ENCODE measurements around the gene SP5.
"Not testable (repeated sequence)": the region's sequence is repeated elsewhere in the genome, so short reads cannot be mapped to it uniquely, and the experiment has no call there.

SP5 gene

DNA sequence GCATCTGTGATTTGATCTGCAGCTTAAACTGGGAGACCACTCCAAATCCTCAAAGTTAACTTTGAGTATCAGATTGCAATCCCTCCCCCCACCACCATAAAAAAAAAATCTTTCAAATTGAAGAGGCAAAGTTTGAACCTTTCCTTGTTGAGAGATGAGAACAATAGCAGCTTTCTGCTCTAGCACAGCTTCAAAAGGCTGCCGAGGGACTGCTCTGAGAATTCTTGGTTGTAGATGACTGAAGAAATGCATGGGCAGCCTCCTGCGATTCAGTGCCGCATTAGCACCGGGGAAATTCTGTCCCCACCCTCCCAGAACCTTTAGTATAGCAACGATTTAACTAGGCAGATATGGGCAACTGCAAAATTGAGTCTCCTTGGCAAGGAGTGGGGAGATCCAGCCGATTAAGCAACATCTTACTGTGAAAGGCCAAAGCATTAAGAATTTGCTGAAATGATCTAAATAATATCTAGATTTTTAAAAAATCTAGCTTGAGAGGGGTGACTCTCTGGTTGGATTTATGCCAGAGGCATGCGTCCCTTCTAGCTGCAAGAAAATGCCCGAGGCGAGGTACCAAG is 3.9 kb upstream of the SP5 start:
- DNase-seq (ENCODE audit: low spot score) = no peak

DNA sequence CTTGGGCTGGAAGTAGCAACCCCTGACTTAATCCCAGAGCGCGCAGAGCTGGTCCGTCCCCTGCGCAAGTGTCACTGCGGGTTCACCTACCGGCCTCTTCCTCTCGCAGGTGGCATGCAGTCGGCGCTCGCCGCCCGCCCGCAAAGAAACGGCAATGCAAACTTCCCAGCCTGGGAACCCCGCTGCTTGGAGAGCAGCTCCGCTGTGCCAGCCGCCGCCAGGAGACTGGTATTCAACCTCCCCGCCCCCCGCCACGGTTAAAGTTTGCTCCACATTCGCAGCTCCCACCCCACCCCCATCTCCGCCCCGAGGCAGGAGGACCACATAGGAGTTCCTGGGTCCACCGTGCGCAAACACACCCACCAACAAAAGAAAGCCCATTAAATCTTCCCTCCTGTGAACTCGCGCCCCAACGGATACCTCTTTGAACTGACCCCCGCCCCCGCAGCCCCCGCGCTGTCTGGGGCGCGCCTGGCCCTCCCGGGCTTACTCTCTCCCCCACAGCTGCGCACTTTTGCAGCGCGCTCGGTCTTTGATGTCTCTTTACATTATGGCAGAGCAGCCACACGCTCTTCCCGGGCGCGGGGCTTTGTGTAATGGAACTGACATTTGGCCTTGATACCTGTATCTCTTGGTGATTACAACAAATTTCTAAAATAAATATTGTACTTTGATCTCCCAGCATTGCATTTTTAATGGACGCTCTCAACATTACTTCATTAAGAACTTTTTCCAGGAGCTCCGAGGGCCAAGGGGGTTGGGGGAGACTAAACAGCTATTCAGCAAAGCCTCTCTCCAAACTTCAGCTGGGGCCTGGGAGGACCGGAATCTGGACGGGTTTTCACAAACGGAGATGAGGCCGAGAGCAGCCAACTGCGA is 3.1 kb upstream of the SP5 start:
- DNase-seq (ENCODE audit: low spot score) = no peak

DNA sequence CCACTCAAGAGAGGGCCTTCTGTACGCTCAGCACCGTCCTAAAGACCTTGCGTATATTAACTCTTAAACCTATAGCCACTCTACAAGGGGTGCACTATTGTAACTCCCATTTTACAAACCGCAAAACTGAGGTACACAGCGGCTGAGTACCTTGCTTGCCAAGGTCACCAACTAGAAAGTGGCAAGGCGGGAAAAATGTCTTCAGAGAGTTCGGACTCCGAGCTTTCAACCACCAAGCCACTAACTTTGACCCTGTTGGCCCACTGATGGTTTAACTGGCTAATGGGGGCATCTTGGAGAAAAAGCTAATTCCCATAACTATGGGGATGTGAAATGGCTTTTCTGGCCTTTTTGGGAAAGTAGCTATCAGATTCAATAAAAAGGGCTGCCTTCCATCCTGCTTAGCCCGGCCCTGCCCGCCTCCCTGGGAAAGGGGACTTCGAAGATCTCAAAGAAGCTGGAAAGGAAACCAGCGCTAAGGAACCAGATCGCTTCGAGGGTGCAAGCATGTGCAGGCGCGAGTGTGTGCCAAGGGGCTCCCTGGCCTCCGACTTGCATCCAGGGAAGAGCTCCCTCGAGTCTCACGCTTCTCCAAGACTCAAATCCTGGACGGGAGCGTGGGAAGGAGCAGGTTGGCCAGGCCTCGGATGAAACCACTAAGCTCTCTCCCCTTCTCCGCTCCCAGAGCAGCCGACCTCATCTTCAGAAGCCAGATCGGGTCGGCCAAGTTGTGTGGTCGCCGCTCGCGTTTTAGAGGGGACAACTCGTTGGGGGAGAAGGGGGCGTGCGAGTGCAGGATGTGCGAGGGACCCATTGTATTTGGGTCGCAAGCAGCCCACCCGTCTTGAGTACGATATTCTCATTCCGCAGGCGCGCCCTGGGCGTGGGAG is 2.2 kb upstream of the SP5 start:
- DNase-seq (ENCODE audit: low spot score) = no peak

DNA sequence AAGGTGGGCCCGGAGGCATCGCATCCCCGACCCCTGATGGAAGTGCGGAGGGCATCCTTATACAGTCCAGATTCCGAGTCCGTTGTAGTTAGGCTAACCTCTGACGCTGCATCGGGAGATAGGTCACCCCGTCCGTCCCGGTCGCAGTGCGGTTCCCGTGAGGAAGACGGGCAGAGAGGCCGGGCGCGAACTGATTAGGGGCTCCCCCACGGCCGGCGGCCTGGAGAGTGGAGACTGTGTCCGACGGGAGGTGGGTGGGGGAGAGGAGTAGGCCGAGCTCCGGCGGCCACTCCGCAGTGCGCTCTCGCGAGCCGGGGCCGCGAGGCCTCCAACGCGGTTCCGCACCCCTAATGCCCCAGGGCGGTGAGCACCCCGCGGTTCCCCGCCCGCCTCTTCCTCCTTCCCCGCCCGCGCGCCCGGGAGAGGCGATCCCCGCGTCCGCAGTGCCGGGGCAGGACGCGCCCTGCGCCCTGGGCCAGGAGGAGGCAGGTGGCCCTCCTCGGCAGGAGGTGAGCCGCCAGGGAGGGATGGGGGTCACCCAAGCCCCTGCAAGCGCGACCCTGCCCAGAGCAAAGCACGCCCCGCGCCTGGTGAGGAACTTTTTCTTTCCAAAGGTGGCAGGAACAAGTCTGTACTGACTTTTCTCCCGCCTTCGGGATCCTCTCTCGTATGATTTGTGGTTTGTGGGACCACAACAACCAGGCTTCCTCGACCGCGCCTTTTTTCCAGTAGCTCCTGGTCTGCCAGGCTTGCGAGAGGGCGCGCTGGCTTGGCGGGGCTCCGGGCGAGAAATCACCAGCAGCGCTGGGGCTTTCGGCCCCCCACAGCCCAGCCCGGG is 1.4 kb upstream of the SP5 start:
- no peak for DNase-seq (ENCODE audit: low spot score)

DNA sequence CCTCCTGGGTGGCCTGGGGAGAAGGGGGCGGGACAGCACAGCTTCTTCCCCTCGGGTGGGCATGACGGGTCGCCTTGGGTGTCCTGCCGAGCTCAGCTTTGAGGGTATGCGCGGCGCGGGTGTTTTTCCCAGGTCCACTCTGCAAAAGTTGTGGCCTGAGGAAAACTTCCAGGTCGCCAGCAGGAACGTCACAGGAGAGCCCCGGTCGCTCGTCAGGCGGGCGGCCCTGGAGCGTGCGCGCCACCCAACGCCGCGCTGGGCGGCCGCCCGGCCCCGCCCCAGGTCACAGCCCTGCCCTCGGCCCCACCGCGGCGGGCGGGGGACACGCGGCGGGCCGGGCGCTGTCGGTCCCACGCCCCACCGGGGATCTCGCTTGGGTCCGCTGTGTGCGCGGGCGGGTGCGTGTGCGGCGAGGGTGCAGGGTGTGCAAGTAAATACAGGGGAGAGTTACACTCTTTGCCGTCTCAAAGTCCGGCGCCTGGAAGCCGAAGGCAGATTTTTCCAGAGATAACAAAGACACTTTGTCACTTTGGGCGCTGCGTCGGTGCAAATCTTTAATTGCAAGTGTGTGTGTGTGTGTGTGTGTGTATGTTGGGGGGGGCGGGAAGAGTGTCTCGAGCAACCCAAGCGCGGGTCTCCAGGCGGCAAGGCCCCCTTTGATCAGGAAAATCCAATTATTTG is 616 bp upstream of the SP5 start:
- DNase-seq (ENCODE audit: low spot score) = no peak

DNA sequence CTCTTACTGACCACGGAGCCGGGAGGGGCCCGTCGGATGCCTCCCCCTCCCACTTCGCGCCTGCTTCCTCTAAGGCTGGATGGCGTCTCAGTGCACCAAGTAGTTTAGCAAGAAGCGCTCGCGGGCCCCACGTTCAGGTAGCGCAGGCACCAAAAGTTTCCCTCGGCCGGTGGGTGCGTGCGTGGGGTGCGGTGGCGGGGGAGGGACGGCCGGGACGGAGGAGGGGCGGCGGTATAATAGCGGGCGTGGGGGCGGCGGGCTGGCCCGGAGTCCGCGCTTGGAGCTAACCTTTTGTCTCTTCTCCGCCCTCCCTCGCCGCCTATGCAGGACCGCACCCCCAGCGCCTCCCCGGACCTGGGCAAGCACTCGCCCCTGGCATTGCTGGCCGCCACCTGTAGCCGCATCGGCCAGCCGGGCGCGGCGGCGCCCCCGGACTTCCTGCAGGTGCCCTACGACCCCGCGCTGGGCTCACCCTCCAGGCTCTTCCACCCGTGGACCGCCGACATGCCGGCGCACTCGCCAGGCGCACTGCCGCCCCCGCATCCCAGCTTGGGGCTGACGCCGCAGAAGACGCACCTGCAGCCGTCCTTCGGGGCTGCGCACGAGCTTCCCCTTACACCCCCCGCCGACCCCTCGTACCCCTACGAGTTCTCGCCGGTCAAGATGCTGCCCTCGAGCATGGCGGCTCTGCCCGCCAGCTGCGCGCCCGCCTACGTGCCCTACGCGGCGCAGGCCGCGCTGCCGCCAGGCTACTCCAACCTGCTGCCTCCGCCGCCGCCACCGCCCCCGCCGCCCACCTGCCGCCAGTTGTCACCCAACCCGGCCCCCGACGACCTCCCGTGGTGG is 1.0 kb downstream of the SP5 start:
- no peak for DNase-seq (ENCODE audit: low spot score)

DNA sequence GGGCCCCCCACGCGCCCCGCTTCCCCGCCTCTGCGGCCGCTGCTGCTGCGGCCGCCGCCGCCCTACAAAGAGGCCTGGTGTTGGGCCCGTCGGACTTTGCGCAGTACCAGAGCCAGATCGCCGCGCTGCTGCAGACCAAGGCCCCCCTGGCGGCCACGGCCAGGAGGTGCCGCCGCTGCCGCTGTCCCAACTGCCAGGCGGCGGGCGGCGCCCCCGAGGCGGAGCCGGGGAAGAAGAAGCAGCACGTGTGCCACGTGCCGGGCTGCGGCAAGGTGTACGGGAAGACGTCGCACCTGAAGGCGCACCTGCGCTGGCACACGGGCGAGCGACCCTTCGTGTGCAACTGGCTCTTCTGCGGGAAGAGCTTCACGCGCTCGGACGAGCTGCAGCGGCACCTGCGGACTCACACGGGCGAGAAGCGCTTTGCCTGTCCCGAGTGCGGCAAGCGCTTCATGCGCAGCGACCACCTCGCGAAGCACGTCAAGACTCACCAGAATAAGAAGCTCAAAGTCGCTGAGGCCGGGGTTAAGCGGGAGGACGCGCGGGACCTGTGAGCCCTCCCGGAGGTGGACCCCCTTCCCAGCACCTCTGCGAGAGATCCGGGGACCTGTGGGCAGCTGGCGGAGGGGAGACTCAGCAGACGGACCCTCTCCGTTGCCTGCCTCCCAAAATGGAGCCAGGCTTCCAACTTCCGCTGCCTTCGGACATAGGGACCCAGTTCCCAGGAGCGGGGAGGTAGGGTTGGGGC is 1.9 kb downstream of the SP5 start:
- DNase-seq (ENCODE audit: low spot score) = no peak

DNA sequence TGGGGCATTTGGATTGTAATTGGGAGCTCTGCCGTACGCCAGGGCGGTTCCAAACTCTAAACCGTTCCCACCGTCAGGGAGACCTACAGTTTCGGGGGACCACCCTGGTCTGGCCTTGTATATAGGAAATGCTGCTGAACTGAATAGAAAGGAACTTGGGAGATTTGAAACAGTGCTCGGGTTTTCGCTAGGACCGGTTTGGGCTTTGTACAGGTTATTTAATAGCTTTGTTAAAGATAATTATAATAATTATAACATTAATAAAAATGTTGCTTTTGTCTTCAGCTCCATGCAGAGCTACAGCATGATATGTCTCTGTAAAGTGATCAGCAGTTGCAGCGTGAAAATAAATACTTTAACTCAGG is 2.4 kb downstream of the SP5 start:
- DNase-seq (ENCODE audit: low spot score) = no peak

DNA sequence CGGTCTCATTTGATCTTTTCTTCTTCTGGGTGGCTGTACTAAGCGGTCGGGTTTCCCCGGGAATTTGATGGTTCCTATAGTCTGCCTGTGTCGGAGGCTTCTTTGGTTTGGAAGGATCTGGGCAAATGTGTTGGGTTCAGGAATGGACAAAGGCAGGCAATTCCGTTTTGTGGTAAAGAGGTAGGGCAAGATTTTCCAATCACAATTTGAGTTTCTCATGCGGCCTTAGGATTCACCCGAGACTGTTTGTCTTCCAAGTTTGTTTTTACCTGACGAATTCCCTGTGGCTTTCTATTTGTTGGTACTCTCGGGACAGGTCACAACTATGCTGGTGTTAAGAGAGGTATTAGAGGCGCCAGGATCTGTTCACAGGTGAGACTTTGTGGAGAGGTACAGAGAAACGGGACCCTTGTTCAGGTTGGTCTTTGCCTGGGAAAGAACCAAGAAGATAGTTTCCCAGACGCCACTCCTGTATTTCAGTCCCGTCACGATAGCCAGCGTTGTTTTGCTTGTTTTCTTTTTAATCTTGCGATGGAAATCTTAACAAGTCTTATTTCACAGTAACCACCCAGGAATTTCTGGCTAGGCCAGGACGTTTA is 3.0 kb downstream of the SP5 start:
- DNase-seq (ENCODE audit: low spot score) = no peak

DNA sequence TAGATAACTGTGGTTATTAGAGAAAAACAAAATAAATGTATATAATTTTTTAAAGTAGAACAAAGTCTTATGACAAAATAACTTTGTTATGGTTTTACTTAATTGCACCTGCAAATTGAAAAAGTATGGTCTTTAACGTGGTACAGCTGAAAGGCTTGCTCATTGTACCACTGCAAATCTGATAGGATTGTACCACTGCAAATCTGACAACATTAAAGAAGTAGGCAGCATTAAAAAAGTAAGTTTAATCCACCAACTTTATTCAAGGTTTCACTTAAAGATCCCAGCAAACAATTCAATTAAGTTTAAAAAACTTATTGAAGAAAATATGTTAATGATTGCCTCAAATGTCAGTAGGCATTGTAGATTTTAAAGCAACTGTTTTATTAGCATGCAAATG is 4.7 kb downstream of the SP5 start:
- DNase-seq (ENCODE audit: low spot score) = no peak

DNA sequence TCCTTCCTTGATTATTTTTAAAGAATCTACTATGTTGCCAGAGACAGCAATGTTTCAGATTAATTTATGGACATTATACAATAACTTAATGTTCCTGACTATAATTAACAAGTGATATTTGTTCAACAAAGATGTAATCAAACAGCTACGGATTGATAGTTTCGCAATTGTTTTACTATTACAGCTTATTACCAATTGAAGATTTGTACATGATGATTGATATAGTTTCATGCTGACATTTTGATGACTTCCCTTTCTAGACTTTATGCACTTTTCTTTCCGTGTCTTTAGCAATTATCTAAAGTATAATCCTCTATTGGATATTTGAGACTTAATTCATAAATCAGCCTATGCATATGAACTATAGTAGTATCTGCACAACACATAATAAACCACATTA is 6.5 kb downstream of the SP5 start:
- DNase-seq (ENCODE audit: low spot score) = no peak

DNA sequence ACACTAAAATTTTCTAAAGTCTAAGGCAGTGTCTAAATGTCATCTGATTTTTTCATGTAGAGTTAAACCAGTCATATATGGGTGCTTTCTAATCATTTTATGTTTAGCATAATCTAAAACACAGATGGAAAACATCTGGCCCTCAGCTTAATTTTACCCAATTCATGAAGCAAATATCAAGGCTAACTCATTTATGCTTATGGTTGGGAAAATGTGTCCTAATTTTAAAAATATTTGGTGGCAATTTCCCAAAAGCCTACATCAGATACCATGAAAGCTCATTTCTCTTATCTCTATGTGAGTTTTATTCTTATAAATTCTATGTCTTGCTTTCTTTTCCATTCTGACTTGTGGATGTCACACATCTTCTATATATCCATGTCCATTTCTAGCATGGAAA is 7.2 kb downstream of the SP5 start:
- DNase-seq (ENCODE audit: low spot score) = no peak

DNA sequence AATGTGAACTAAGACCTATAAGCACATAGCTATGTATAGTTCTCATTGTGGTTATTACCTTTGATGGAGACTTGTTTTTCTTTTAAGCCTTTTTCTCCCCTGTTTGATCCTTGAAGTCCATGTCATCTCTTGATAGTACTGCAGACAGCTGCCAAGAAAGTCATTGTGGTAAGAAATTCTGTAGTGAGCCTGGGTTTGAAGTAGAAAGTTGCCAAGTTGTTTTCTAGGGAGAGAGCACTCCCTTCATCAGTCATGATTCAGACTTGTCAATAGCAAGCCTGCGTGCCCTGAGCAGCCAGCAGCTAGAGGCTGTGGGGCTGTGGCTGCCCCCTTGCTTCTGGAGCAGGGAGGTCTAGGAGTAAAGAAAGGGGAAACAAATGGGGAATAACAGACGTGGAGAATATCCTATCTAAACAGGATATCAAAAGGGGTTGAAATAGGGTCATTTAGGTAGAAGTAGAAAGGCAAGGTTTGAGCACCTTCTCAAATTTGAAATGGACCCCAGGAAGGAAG is 8.4 kb downstream of the SP5 start:
- DNase-seq (ENCODE audit: low spot score) = no peak

DNA sequence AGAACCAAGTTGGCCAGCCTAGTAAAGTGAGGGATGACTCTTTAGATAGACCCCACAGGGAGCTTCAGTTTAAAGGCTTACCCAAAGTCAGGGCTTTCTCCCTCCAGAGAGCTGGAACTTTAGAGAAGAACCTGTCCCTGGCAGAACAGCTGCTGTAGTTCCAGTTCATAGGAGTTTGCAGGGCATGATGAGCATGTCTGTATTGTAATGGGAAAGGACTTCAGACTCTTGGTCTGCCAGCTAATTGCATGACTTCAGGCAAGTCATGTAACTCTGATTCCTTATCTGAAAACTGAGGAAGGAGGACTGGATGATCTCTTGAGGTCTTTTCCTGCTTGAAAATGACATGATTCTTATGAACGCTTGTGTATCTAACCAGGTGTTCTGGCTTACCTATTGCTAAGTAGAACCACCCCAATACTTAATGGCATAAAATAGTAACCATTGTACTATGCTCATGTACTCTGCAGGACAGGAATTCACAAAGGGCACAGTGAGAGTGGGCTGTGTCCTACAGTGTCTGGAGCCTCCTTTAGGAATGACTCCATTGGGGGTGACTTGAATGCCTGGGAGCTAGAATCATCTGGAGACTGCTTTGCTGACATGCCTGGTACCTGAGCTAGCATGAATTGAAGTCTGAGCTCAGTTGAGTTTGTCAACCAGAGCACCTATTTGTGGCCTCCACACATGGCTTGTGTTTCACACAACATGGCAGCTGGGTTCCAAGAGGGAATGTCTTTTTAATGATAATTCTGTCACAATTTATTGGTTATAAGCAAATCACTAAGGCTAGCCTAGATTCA is 18.9 kb downstream of the SP5 start:
- no peak for DNase-seq (ENCODE audit: low spot score)

DNA sequence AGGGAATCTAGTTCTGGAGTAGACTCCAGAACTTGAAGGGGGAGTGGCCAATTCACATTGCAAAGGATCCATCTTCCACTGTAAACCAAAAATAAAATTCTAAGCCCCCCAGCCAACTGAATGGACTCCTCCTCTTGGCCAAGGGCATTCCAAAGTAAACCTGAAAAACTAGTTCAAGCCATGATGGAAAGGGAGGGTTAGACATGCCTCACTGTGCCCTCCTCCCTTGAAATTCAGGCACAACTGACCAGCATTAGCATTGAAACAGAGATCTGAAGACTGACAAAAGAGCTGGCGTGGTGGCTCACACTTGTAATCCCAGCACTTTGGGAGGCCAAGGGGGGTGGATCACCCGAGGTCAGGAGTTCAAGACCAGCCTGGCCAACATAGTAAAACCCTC is 19.5 kb downstream of the SP5 start:
- DNase-seq (ENCODE audit: low spot score) = not testable (repeated sequence)

DNA sequence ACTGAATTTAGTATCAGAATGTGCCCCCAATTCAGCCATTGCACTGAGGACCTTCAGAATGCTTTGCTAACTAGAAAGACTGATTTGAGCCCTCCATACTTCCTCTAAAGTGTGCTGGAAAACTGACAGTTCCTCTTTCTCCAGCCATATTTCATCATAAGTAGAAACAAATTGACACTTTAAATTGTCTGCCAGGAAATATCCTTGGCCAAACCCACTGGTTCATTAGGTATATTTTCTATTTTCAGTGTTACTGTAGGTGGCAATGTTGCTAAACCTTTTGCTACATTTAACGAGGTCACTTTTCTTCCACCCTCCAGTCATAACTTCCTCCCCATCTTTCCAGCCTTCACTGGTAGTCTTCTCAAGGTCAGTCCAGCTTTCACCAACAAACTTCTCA is 21.5 kb downstream of the SP5 start:
- DNase-seq (ENCODE audit: low spot score) = no peak

DNA sequence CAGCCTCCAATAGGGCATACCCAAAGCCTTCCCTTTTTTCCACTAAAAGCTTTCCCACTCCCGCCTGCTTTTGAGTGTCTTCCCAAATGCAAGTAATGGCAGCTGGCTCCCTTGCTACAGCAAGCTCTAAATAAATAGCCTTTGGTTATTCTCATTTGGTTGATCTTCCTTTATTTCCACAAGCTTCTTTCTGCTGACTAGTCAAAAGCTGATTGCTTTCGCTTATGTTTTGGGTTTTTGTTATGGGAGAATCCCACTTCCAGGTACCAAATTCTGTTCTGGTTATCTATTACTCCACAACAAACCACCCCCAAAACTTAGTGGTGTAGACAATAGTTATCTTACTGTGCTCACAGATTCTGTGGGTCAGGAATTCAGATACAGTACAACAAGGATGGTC is 22.3 kb downstream of the SP5 start:
- no peak for DNase-seq (ENCODE audit: low spot score)

DNA sequence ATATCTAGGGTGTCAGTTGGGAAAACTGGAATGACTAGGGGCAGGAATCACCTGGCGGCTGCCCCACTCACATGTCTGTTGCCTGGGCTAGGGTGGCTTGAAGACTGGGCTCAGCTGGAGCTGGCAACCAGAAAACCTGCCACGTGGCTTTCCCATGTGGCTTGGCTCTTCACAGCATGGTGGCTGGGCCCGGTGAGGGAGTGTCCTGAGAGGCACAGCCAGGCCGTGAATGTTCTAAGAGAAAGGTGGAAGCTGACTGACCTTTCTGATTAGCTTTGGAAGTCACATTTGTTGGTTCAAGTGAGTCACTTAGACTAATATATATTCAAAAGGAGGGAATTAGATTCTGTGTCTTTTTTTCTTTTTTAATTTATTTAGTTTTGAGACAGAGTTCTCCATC is 22.7 kb downstream of the SP5 start:
- no peak for DNase-seq (ENCODE audit: low spot score)
